Right cardiac atrium (tissue), 5 donors: ENCODE measurements around the gene TEFM. TPM values are rescaled to one million over a fixed set of nuclear protein-coding genes. Genes with fewer than 3 reads are reported as not detected.

Experiments
- ATAC-seq, 2 donors: fragments of 200-7000 bp; cut with Tn5 transposase; one replicate each; pipeline versions ENCODE4 v1.8.0 to v1.9.1; 2020; ENCODE audit warnings: moderate library complexity in 2 of 2, mild to moderate bottlenecking in 1 of 2
- DNase-seq, 3 donors: peaks; one replicate each; pipeline ENCODE4 v3.0.0-alpha.2; 2020
- H3K27ac ChIP-seq: one replicate; pipeline ENCODE4 v1.5.1; 2013; ENCODE audit warnings: mild to moderate bottlenecking, low read length, control low read depth, moderate library complexity
- H3K27me3 ChIP-seq: one replicate; pipeline ENCODE4 v1.6.1; 2013; ENCODE audit not compliant: control insufficient read depth, insufficient read depth
- H3K4me1 ChIP-seq: one replicate; pipeline ENCODE4 v1.6.1; 2013; ENCODE audit warnings: low read length; ENCODE audit not compliant: control insufficient read depth, insufficient read depth
- H3K4me3 ChIP-seq: one replicate; pipeline ENCODE4 v1.5.1; 2013; ENCODE audit warnings: low read length, control low read depth
- H3K9me3 ChIP-seq: one replicate; pipeline ENCODE4 v1.6.1; 2013; ENCODE audit warnings: low read length; ENCODE audit not compliant: control insufficient read depth
- WGBS: extraction: QIAGEN DNeasy Blood & Tissue Kit; methylation state at CpG from one replicate; pipeline ENCODE4 v1.1.7; 2013; 5-methylcytosine and 5-hydroxymethylcytosine counted together
- intact Hi-C, 4 donors: fragments of 100-400 bp; cut with DNase I; formaldehyde crosslinking; loops; one replicate each; pipeline versions ENCODE4 v1.11.0 to v1.14.0; 2022 to 2023
- long read RNA-seq, 4 donors: library from polyadenylated mRNA; unstranded; transcript quantifications; one replicate each; pipeline ENCODE4 v2.0.0, GENCODE V29; 2020 to 2021
- polyA plus RNA-seq: library from polyadenylated mRNA; stranded (reverse); fragments of 200-250 nt; gene quantifications from one replicate; pipeline ENCODE4 v1.2.3, GENCODE V29; 2013
- total RNA-seq, 4 donors: library from RNA; stranded (reverse); fragmentation: NEBNext Ultra II Directional; extraction: Animal tissue kit (Norgen Biotek cat#: 25700); gene quantifications; one replicate each; pipeline ENCODE4 v1.2.1, GENCODE V29; 2021
- donor health status: healthy with polysubstance abuse.
- donor health status: DM: no; HTN: yes; CAD: no.
- donor health status: DM: no; HTN: no; CAD: no.
- donor health status: DM: no; HTN: yes; CAD: no; lungs with severe emphysema.
- donor health status: DM: yes; HTN: yes; CAD: no.

The TEFM gene
- total RNA-seq, result 10 to 100 TPM; 11.7 to 14.0 (median 12.0) TPM
- 14.6 TPM for polyA plus RNA-seq
- long read RNA-seq, donor 1, transcript TEFM-205 (4 exons, 1,891 nt), result major isoform, 7 of 8 reads
- long read RNA-seq, donor 1, partial matches to known transcripts, result 0 of 8 reads
- long read RNA-seq, donor 1, other reads (novel, unspliced or antisense), result 0 of 8 reads
- long read RNA-seq, donor 2, partial matches to known transcripts, result 0 of 5 reads
- long read RNA-seq, donor 2, other reads (novel, unspliced or antisense), result 0 of 5 reads
- long read RNA-seq, donor 3, transcript TEFM-205 (4 exons, 1,891 nt), result major isoform, 8 of 10 reads
- long read RNA-seq, donor 3, partial matches to known transcripts, result 0 of 10 reads
- long read RNA-seq, donor 3, other reads (novel, unspliced or antisense), result 0 of 10 reads
- long read RNA-seq, donor 4, partial matches to known transcripts, result 0 of 4 reads
- long read RNA-seq, donor 4, other reads (novel, unspliced or antisense), result 0 of 4 reads

- peak; percentile 99 for ATAC-seq
- intact Hi-C loops, result no loop called here
- Histone ChIP-seq H3K9me3 (no peaks in the 10 kb centered on the region), H3K27me3 (no peaks in the 10 kb centered on the region), H3K4me1 (peaks cover 3% of the 10 kb centered on the region), H3K4me3 (peak within 1 kb of the TSS; percentile 56), H3K27ac (peak within 1 kb of the TSS; percentile 61)
- WGBS, result under 1% methylated on average over 47 of the region's 47 CpGs
- DNase-seq, result peak; percentile 87 to 95 (median 95)
Measured at GRCh38 chr17:30906101-30906911, at the start of gene TEFM. Gene TEFM (minus strand): TSS chr17:30906238. CDS start chr17:30906198, 40 bp downstream.

DNA sequence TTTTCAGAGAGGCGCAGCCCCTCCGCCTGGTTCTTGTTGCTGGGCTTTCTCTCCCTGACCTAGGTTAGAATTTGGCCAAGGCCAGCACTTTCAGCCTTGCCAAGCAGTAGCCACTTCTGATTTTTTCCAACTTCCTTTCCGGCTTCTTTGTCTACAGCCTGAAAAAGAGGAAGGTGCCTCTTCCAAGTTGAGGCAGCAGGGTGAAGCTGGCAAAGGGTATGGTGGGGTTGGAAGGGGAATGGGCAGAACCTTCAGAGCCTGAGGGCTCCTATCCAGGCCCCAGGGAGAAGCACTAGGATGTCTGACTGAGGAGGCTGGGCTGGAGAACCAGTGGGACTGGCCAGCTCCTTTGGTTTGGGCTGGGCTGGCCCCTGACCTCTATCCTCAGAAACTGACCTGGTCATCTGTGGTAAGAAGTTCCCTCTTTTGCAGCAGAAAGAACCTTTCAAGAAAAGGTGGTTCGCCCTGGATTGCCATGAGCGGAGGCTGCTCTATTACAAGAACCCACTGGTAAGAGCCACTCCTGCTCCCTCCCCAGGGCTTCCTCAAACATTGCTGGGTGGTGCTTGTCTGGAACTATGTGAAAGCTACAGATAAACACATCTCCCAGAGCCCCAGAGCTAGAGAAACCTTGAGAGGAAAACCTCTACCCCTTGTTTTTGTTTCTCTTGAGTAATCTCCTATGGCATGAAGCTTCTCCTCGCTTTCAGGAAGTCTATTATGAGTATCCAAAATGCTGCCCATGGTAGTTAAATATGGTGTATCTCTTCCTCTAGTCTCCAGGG is 48.2 kb upstream of the TEFM start:
- DNase-seq (peak in 2 of 3 donors; percentile 57 to 64), ATAC-seq (peak; percentile 17 to 39)
- intact Hi-C loops, result no loop called here
- Histone ChIP-seq H3K4me1 (no peaks in the 10 kb centered on the region), H3K27me3 (no peaks in the 10 kb centered on the region), H3K4me3 (no peak overlapping the region), H3K9me3 (no peaks in the 10 kb centered on the region), H3K27ac (peak overlapping the region; percentile 69)
- 75% methylated on average over 6 of the region's 6 CpGs for WGBS

DNA sequence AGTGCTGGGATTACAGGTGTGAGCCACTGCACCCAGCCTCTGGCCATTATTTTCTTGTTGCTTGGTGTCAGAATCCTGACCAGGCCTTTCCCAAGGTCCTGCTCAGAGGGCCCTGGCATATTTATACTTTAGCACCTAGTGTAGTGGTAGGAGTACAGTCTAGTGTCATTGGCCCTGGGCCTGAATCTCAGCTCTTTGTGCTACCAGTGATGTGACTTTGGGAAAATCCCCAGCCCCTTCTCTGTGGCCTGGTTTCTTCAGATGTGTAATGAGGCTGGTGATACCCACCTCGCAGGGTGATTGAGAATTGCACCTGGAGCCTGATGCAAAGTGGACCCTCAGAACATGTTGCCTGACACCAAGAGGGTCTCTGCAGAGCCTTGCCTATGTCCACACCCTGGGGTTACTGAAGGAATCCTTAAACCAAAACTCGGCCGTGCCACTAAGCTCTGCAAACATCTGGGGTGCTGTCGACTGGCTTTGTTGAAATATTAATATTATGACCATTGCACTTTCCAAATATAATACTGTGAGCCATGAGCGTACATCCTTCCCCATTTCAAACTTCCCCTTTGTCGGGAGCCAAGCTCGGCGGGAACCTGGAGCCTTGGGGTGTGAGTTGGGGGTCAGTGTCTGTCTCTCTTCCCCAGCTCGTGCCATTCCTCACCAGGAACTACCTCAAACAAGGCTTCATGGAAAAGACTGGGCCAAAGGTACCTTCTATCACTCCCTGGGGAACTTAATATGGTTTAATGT is 46.8 kb upstream of the TEFM start:
- 81% methylated on average over 9 of the region's 9 CpGs for WGBS
- DNase-seq, result peak in 2 of 3 donors; percentile 62 to 72
- H3K27me3 ChIP-seq, result no peaks in the 10 kb centered on the region
- H3K4me1 ChIP-seq, result no peaks in the 10 kb centered on the region
- intact Hi-C loops, result no loop called here
- no peak overlapping the region for H3K4me3 ChIP-seq
- no peak overlapping the region for H3K27ac ChIP-seq
- peak in 1 of 2 donors; percentile 54 for ATAC-seq
- no peaks in the 10 kb centered on the region for H3K9me3 ChIP-seq

- no peaks in the 10 kb centered on the region for H3K4me1 ChIP-seq
- ATAC-seq, result peak; percentile 68 to 80
- no peak overlapping the region for H3K4me3 ChIP-seq
- no peaks in the 10 kb centered on the region for H3K9me3 ChIP-seq
- no peak overlapping the region for H3K27ac ChIP-seq
- no peaks in the 10 kb centered on the region for H3K27me3 ChIP-seq
- 56% methylated on average over 9 of the region's 9 CpGs for whole genome bisulfite sequencing
- DNase-seq, result peak; percentile 67 to 82 (median 81)
- intact Hi-C loops, result no loop called here
Measured at GRCh38 chr17:30950669-30951399, 44.8 kb upstream of the TEFM start.

DNA sequence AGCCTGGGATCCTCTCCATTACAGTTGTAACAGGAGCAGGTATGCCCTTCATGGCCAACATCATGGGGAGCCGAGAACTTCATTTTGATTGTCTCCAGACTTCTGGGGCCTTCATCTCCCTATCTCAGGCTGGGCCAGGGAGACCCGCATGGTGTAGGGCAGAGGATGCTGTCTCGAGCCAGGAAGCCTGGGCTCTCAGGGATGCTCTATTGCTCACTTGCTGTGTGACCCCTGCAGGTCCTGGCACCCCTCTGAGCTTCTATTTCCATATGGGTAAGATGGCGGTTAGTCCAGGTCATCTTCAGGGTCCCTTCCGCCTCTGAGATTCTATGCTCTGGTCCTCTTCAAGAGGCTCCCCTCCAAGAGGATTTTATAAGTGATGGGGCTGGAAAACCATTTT is 44.2 kb upstream of the TEFM start:
- ATAC-seq, result no peak
- peak in 1 of 3 donors; percentile 47 for DNase-seq
- no peak overlapping the region for H3K27ac ChIP-seq
- H3K4me1 ChIP-seq, result no peaks in the 10 kb centered on the region
- no peaks in the 10 kb centered on the region for H3K9me3 ChIP-seq
- 94% methylated on average over 5 of the region's 5 CpGs for WGBS
- intact Hi-C loops, result no loop called here
- no peak overlapping the region for H3K4me3 ChIP-seq
- no peaks in the 10 kb centered on the region for H3K27me3 ChIP-seq

GRCh38 chr17:30947796-30948195 is 41.8 kb upstream of the TEFM start:
- ATAC-seq, result no peak
- WGBS, result 97% methylated on average over 5 of the region's 5 CpGs
- Histone ChIP-seq H3K9me3 (no peaks in the 10 kb centered on the region), H3K4me3 (no peak overlapping the region), H3K27ac (no peak overlapping the region), H3K4me1 (no peaks in the 10 kb centered on the region), H3K27me3 (no peaks in the 10 kb centered on the region)
- DNase-seq, result no peak
- intact Hi-C loops, result no loop called here

GRCh38 chr17:30942308-30943079 is 36.5 kb upstream of the TEFM start:
- WGBS, result 64% methylated on average over 4 of the region's 4 CpGs
- Histone ChIP-seq H3K4me1 (no peaks in the 10 kb centered on the region), H3K9me3 (no peaks in the 10 kb centered on the region), H3K4me3 (no peak overlapping the region), H3K27me3 (no peaks in the 10 kb centered on the region), H3K27ac (no peak overlapping the region)
- intact Hi-C loops, result no loop called here
- DNase-seq, result no peak
- no peak for ATAC-seq

- ATAC-seq (no peak), DNase-seq (no peak)
- intact Hi-C loops, result no loop called here
- Histone ChIP-seq H3K4me3 (no peak overlapping the region), H3K27ac (no peak overlapping the region), H3K27me3 (no peaks in the 10 kb centered on the region), H3K9me3 (no peaks in the 10 kb centered on the region), H3K4me1 (no peaks in the 10 kb centered on the region)
- 80% methylated on average over 13 of the region's 13 CpGs for WGBS
Measured at GRCh38 chr17:30939051-30939689, 33.1 kb upstream of the TEFM start.

GRCh38 chr17:30933966-30934365 is 27.9 kb upstream of the TEFM start:
- no peak for ATAC-seq
- Histone ChIP-seq H3K4me1 (no peaks in the 10 kb centered on the region), H3K9me3 (no peaks in the 10 kb centered on the region), H3K4me3 (no peak overlapping the region), H3K27ac (no peak overlapping the region), H3K27me3 (no peaks in the 10 kb centered on the region)
- no peak for DNase-seq
- intact Hi-C loops, result no loop called here
- 69% methylated on average over 5 of the region's 5 CpGs for WGBS
